COR-L47 (cell line): ENCODE results near the gene CEP192.
"Not testable (repeated sequence)": the region's sequence is repeated elsewhere in the genome, so short reads cannot be mapped to it uniquely, and the experiment has no call there.

Source experiments
- DNase-seq: peaks from one replicate; lab custom pipeline; 2025; lab: John Stamatoyannopoulos, UW

Gene CEP192

GRCh38 chr18:13028869-13029268 is 37.7 kb downstream of the CEP192 start:
- no peak for DNase-seq

- no peak for DNase-seq
These were observed 41.0 kb downstream of the CEP192 start for GRCh38 chr18:13032173-13032572.

GRCh38 chr18:13035249-13035914 is 44.2 kb downstream of the CEP192 start:
- no peak for DNase-seq

- DNase-seq, result no peak
These were observed 45.6 kb downstream of the CEP192 start for GRCh38 chr18:13036622-13037320.

GRCh38 chr18:13039806-13040205 is 48.6 kb downstream of the CEP192 start:
- no peak for DNase-seq

GRCh38 chr18:13043066-13043465 is 51.9 kb downstream of the CEP192 start:
- no peak for DNase-seq

GRCh38 chr18:13048061-13048595 is 57.0 kb downstream of the CEP192 start:
- DNase-seq, result no peak

- DNase-seq, result no peak
These were observed 60.0 kb downstream of the CEP192 start for GRCh38 chr18:13051159-13051558.

GRCh38 chr18:13051950-13052349 is 60.8 kb downstream of the CEP192 start:
- DNase-seq, result no peak

- DNase-seq, result no peak
These were observed 63.2 kb downstream of the CEP192 start for GRCh38 chr18:13054336-13054735.

- no peak for DNase-seq
These were observed 70.5 kb downstream of the CEP192 start for GRCh38 chr18:13061630-13062189.

- no peak for DNase-seq
These were observed 76.0 kb downstream of the CEP192 start for GRCh38 chr18:13067124-13067523.

- no peak for DNase-seq
These were observed 76.8 kb downstream of the CEP192 start for GRCh38 chr18:13067966-13068365.

- no peak for DNase-seq
These were observed 79.3 kb downstream of the CEP192 start for GRCh38 chr18:13070460-13070859.

- no peak for DNase-seq
These were observed 85.7 kb downstream of the CEP192 start for GRCh38 chr18:13076886-13077285.

- DNase-seq, result no peak
These were observed 86.3 kb downstream of the CEP192 start for GRCh38 chr18:13077473-13077872.

- not testable (repeated sequence) for DNase-seq
These were observed 86.9 kb downstream of the CEP192 start for GRCh38 chr18:13078065-13078464.

- no peak for DNase-seq
These were observed 95.7 kb downstream of the CEP192 start for GRCh38 chr18:13086906-13087305.

- no peak for DNase-seq
These were observed 104.3 kb downstream of the CEP192 start for GRCh38 chr18:13095466-13095865.

GRCh38 chr18:13096232-13096631 is 105.1 kb downstream of the CEP192 start:
- DNase-seq, result no peak

GRCh38 chr18:13096719-13097118 is 105.6 kb downstream of the CEP192 start:
- DNase-seq, result no peak

- DNase-seq, result not testable (repeated sequence)
These were observed 106.9 kb downstream of the CEP192 start for GRCh38 chr18:13098104-13098503.

GRCh38 chr18:13099113-13099512 is 108.0 kb downstream of the CEP192 start:
- no peak for DNase-seq
